ENCODE measurements around the gene TTYH2. TPM values are rescaled to one million over a fixed set of nuclear protein-coding genes. Genes with fewer than 3 reads are reported as not detected.

Gene TTYH2
- polyA plus RNA-seq, 4 donors: 0.27 to 50.6 (median 2.0) TPM; not detected in 1

DNA sequence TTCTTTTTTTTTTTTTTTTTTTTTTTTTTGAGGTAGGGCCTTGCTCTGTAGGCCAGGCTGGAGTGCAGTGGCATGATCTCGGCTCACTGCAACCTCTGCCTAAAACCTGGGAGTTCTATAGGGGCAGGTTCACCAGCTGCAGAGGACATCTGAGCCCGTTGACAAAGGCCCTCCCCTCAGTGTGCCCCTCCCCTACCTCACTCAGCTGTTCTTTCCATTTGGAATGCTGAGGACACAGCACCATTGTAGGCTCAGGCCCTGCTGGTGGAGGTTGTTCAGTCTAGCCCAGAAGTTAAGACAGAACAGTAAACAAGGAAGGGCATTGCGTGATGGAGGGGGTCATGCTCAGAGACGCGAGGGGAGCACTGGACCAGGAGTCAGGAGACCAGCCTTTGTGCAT is 90.8 kb downstream of the TTYH2 start:
- Histone ChIP-seq H3K4me3 (ENCODE audit: low read depth in 1 of 3, low read length in 3 of 3) (no peak overlapping the region), H3K4me1 (ENCODE audit: control insufficient read depth in 3 of 3, insufficient read depth in 2 of 3, low read depth in 1 of 3, low read length in 2 of 3) (no peaks in the 10 kb centered on the region), H3K27ac (ENCODE audit: low read depth in 1 of 3, low read length in 2 of 3) (no peak overlapping the region), H3K9me3 (ENCODE audit: control insufficient read depth in 2 of 2, insufficient read depth in 1 of 2, low read depth in 1 of 2, low read length in 1 of 2) (peaks cover 0 to 6% of the 10 kb centered on the region in 2 donors), H3K36me3 (ENCODE audit: control insufficient read depth in 3 of 3, insufficient read depth in 2 of 3, low read depth in 1 of 3, low read length in 3 of 3) (no peaks in the 10 kb centered on the region), H3K27me3 (ENCODE audit: control insufficient read depth in 3 of 3, insufficient read depth in 3 of 3, low read length in 3 of 3) (peaks cover 0 to under 1% (median 0%) of the 10 kb centered on the region in 3 donors)
- WGBS, 3 donors: 66 to 77% (median 75%) methylated on average over 5 of the region's 5 CpGs
- no peak for DNase-seq
- no peak for FAIRE-seq

DNA sequence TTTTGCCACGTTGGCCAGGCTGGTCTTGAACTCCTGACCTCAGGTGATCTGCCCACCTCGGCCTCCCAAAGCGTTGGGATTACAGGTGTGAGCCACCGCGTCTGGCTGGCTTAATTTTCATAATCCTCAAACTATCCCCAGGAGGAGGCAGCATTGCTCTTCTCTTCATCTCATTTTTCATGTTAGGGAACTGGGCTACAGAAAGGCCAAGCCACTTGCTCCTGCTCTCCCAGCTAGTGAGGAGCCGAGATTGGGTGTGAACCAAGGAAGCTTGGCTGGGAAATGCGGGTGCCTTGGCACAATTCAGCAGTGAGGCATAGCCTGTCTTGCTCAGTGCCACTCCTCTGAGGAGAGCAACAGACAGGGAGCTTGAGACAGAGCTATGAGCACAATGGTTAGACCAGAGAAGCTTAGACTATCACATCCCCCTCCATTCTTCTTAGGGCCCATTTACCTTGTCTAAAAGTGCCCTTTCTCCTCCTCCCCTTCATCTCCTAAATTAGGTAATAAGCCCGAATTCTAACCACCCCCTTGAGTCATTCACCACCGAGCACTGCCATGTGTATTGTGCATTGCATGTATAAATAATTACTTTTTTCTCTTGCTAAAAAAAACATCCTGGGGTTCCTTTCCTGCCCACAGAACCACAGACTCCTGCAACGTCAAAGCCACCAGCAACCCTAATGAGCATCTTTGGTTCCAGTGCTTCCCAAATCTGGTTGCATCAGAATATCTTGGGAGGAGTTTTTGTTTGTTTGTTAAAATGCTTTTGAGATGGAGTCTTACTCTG is 92.7 kb downstream of the TTYH2 start:
- peaks cover 0 to 4% (median 0%) of the 10 kb centered on the region in 3 donors for H3K27me3 ChIP-seq (ENCODE audit: control insufficient read depth in 3 of 3, insufficient read depth in 3 of 3, low read length in 3 of 3)
- H3K4me3 ChIP-seq (ENCODE audit: low read depth in 1 of 3, low read length in 3 of 3): no peak overlapping the region
- H3K27ac ChIP-seq (ENCODE audit: low read depth in 1 of 3, low read length in 2 of 3): no peak overlapping the region
- FAIRE-seq (no peak), DNase-seq (peak in 1 of 2 donors; percentile 13)
- peaks cover 0 to 6% of the 10 kb centered on the region in 2 donors for H3K9me3 ChIP-seq (ENCODE audit: control insufficient read depth in 2 of 2, insufficient read depth in 1 of 2, low read depth in 1 of 2, low read length in 1 of 2)
- no peaks in the 10 kb centered on the region for H3K36me3 ChIP-seq (ENCODE audit: control insufficient read depth in 3 of 3, insufficient read depth in 2 of 3, low read depth in 1 of 3, low read length in 3 of 3)
- H3K4me1 ChIP-seq (ENCODE audit: control insufficient read depth in 3 of 3, insufficient read depth in 2 of 3, low read depth in 1 of 3, low read length in 2 of 3): no peaks in the 10 kb centered on the region
- 47 to 64% (median 55%) methylated on average over 10 of the region's 10 CpGs for WGBS, 3 donors

DNA sequence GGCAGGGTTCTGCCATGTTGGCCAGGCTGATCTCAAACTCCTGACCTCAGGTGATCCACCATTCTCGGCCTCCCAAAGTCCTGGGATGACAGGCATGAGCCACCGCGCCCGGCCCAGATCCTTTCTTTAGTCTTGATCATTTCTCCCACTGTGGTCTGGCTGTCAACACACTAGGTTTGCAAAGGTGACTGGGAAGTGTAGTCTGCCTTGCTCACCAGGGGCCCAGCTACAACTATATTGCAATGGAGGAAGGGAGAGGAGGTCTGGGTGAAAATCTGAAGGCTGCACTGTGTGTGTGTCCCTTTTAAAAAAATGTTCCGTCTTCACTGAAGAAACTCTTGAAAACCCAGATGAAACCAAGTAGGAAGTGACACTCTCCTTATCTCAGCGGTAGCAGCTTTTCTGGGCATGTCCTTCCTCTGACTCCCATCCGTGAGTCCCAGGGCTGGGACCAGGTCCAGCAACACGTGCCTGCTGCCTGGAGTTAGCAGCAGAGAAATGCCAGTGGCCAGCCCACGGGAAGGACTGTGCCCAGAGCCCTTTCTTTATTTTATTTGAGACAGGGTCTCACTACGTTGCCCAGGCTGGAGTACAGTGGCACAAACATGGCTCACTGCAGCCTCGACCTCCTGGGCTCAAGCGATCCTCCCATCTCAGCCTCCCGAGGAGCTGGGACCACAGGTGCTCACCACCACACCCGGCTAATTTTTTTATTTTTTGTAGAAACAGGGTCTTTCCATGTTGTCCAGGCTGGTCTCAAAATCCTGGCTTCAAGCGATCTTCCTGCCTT is 94.8 kb downstream of the TTYH2 start:
- Histone ChIP-seq H3K9me3 (ENCODE audit: control insufficient read depth in 2 of 2, insufficient read depth in 1 of 2, low read depth in 1 of 2, low read length in 1 of 2) (peaks cover 0 to 22% of the 10 kb centered on the region in 2 donors), H3K4me3 (ENCODE audit: low read depth in 1 of 3, low read length in 3 of 3) (no peak overlapping the region), H3K27me3 (ENCODE audit: control insufficient read depth in 3 of 3, insufficient read depth in 3 of 3, low read length in 3 of 3) (peaks cover 0 to 4% (median 3%) of the 10 kb centered on the region in 3 donors), H3K36me3 (ENCODE audit: control insufficient read depth in 3 of 3, insufficient read depth in 2 of 3, low read depth in 1 of 3, low read length in 3 of 3) (no peaks in the 10 kb centered on the region), H3K27ac (ENCODE audit: low read depth in 1 of 3, low read length in 2 of 3) (no peak overlapping the region), H3K4me1 (ENCODE audit: control insufficient read depth in 3 of 3, insufficient read depth in 2 of 3, low read depth in 1 of 3, low read length in 2 of 3) (no peaks in the 10 kb centered on the region)
- FAIRE-seq (no peak), DNase-seq (no peak)
- WGBS, 3 donors: 61 to 63% (median 62%) methylated on average over 15 of the region's 15 CpGs

DNA sequence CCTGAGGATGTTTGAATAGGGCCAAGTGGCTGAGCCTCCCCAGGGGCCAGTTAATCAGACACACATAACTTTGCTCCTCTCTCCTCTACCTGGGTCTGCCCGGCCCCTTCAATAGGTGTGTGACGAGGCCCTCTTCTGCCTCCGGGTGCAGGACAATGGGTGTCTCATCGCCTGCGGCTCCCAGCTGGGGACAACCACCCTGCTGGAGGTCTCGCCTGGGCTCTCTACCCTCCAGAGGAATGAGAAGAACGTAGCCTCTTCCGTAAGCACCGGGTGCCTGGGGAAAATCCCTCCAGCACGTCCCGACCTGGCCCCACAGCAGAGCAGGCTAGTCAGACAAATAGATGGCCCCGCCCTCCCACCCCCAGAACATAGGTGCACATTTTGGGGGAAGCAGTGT is 96.5 kb downstream of the TTYH2 start:
- H3K4me3 ChIP-seq (ENCODE audit: low read depth in 1 of 3, low read length in 3 of 3): no peak overlapping the region
- peaks cover 0 to 4% (median 3%) of the 10 kb centered on the region in 3 donors for H3K27me3 ChIP-seq (ENCODE audit: control insufficient read depth in 3 of 3, insufficient read depth in 3 of 3, low read length in 3 of 3)
- H3K4me1 ChIP-seq (ENCODE audit: control insufficient read depth in 3 of 3, insufficient read depth in 2 of 3, low read depth in 1 of 3, low read length in 2 of 3): no peaks in the 10 kb centered on the region
- DNase-seq: no peak
- peaks cover 0 to 25% of the 10 kb centered on the region in 2 donors for H3K9me3 ChIP-seq (ENCODE audit: control insufficient read depth in 2 of 2, insufficient read depth in 1 of 2, low read depth in 1 of 2, low read length in 1 of 2)
- FAIRE-seq: no peak
- no peak overlapping the region for H3K27ac ChIP-seq (ENCODE audit: low read depth in 1 of 3, low read length in 2 of 3)
- WGBS, 3 donors: 33 to 63% (median 44%) methylated on average over 12 of the region's 12 CpGs
- no peaks in the 10 kb centered on the region for H3K36me3 ChIP-seq (ENCODE audit: control insufficient read depth in 3 of 3, insufficient read depth in 2 of 3, low read depth in 1 of 3, low read length in 3 of 3)

Other genes with a start within 250 kb of the TTYH2 start
- 1,000 to 10,000 TPM in 3 of 4 donors, 100 to 1,000 TPM in 1; 823 to 1,669 (median 1,378) TPM for gene RPL38, start 9.9 kb upstream of the TTYH2 start, polyA plus RNA-seq
- gene DNAI2, start 60.7 kb downstream of the TTYH2 start, polyA plus RNA-seq: under 1 TPM in 2 of 4 donors, not detected in 2; 0.03 to 0.10 TPM
- gene KIF19, start 112.7 kb downstream of the TTYH2 start, polyA plus RNA-seq: 1 to 10 TPM in 3 of 4 donors, under 1 TPM in 1; 0.45 to 4.5 (median 2.4) TPM
- gene BTBD17, start 148.3 kb downstream of the TTYH2 start, polyA plus RNA-seq: under 1 TPM in 2 of 4 donors, not detected in 2; 0.15 to 0.21 TPM
- under 1 TPM in 2 of 4 donors, not detected in 2; 0.19 to 0.93 TPM for gene GPR142, start 153.9 kb downstream of the TTYH2 start, polyA plus RNA-seq
- 10 to 100 TPM; 41.3 to 72.8 (median 48.1) TPM for gene GPRC5C, start 218.5 kb downstream of the TTYH2 start, polyA plus RNA-seq

All from small intestine (tissue), 7 donors.